ENCODE data around the gene DCTN3. TPM values are rescaled to one million over a fixed set of nuclear protein-coding genes. Genes with fewer than 3 reads are reported as not detected.

Gene DCTN3
- total and polyA plus RNA-seq, 10 of the 15 experiments (the other 5 are each of a cell fraction or from before 2014, with no cell fraction given) = 19.0 to 120 (median 71.8) TPM

- no peak for FAIRE-seq
- DNase-seq (ENCODE audit: low read depth, low spot score) = no peak
- CTCF ChIA-PET = interaction anchor here (1.2 to 1.7 kb wide), 4 partner anchors 12 to 259 kb away, joined by 3 to 7 read pairs (median 4); no protein-coding TSS in a partner anchor
- no peak for TF ChIP-seq FOXK2 (IDR thresholded peaks at IDR 0.05)
- TF ChIP-seq RELA (IDR thresholded peaks at IDR 0.05; ENCODE audit: borderline replicate concordance, partially characterized antibody) = no peak
- no peak for TF ChIP-seq FOXM1 (IDR thresholded peaks at IDR 0.05; ENCODE audit: low read depth, low read length)
- no peak for TF ChIP-seq BHLHE40 (IDR thresholded peaks at IDR 0.05; ENCODE audit: borderline replicate concordance in 1 of 2, low read depth in 2 of 2, low read length in 1 of 2)
- no peak for TF ChIP-seq CHD1 (IDR thresholded peaks at IDR 0.05; ENCODE audit: low read depth, low read length)
- no peak for TF ChIP-seq NR2C2 (IDR thresholded peaks at IDR 0.05; ENCODE audit: borderline replicate concordance, control insufficient read depth, insufficient read length, low read depth)
- TF ChIP-seq, protein P1, sequence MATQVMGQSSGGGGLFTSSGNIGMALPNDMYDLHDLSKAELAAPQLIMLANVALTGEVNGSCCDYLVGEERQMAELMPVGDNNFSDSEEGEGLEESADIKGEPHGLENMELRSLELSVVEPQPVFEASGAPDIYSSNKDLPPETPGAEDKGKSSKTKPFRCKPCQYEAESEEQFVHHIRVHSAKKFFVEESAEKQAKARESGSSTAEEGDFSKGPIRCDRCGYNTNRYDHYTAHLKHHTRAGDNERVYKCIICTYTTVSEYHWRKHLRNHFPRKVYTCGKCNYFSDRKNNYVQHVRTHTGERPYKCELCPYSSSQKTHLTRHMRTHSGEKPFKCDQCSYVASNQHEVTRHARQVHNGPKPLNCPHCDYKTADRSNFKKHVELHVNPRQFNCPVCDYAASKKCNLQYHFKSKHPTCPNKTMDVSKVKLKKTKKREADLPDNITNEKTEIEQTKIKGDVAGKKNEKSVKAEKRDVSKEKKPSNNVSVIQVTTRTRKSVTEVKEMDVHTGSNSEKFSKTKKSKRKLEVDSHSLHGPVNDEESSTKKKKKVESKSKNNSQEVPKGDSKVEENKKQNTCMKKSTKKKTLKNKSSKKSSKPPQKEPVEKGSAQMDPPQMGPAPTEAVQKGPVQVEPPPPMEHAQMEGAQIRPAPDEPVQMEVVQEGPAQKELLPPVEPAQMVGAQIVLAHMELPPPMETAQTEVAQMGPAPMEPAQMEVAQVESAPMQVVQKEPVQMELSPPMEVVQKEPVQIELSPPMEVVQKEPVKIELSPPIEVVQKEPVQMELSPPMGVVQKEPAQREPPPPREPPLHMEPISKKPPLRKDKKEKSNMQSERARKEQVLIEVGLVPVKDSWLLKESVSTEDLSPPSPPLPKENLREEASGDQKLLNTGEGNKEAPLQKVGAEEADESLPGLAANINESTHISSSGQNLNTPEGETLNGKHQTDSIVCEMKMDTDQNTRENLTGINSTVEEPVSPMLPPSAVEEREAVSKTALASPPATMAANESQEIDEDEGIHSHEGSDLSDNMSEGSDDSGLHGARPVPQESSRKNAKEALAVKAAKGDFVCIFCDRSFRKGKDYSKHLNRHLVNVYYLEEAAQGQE (IDR thresholded peaks at IDR 0.05; ENCODE audit: low read depth, low read length) = no peak
- no peak for TF ChIP-seq NFYB (IDR thresholded peaks at IDR 0.05; ENCODE audit: insufficient read depth, low read depth, low read length)
- no peak for TF ChIP-seq MYC (IDR thresholded peaks at IDR 0.05; ENCODE audit: insufficient read depth, insufficient read length, insufficient replicate concordance, low read length, severe bottlenecking)
- TF ChIP-seq IRF4 (IDR thresholded peaks at IDR 0.05; ENCODE audit: low read depth, low read length) = no peak
- TF ChIP-seq USF1 (IDR thresholded peaks at IDR 0.05; ENCODE audit: borderline replicate concordance, extremely low read length, insufficient read depth, low read depth, low read length) = no peak
- TF ChIP-seq, protein P2, sequence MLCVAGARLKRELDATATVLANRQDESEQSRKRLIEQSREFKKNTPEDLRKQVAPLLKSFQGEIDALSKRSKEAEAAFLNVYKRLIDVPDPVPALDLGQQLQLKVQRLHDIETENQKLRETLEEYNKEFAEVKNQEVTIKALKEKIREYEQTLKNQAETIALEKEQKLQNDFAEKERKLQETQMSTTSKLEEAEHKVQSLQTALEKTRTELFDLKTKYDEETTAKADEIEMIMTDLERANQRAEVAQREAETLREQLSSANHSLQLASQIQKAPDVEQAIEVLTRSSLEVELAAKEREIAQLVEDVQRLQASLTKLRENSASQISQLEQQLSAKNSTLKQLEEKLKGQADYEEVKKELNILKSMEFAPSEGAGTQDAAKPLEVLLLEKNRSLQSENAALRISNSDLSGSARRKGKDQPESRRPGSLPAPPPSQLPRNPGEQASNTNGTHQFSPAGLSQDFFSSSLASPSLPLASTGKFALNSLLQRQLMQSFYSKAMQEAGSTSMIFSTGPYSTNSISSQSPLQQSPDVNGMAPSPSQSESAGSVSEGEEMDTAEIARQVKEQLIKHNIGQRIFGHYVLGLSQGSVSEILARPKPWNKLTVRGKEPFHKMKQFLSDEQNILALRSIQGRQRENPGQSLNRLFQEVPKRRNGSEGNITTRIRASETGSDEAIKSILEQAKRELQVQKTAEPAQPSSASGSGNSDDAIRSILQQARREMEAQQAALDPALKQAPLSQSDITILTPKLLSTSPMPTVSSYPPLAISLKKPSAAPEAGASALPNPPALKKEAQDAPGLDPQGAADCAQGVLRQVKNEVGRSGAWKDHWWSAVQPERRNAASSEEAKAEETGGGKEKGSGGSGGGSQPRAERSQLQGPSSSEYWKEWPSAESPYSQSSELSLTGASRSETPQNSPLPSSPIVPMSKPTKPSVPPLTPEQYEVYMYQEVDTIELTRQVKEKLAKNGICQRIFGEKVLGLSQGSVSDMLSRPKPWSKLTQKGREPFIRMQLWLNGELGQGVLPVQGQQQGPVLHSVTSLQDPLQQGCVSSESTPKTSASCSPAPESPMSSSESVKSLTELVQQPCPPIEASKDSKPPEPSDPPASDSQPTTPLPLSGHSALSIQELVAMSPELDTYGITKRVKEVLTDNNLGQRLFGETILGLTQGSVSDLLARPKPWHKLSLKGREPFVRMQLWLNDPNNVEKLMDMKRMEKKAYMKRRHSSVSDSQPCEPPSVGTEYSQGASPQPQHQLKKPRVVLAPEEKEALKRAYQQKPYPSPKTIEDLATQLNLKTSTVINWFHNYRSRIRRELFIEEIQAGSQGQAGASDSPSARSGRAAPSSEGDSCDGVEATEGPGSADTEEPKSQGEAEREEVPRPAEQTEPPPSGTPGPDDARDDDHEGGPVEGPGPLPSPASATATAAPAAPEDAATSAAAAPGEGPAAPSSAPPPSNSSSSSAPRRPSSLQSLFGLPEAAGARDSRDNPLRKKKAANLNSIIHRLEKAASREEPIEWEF (IDR thresholded peaks at IDR 0.05; ENCODE audit: insufficient replicate concordance, low read depth, low read length) = no peak
- TF ChIP-seq IKZF1 (conservative IDR thresholded peaks at IDR 0.05) = no peak
- no peak for TF ChIP-seq HCFC1 (IDR thresholded peaks at IDR 0.05; ENCODE audit: low read length)
These were observed 26.1 kb downstream of the DCTN3 start for GRCh38 chr9:34594177-34594576.

More at GRCh38 chr9:34594177-34594576, 26.1 kb downstream of the DCTN3 start:
- Histone ChIP-seq H3K9ac (ENCODE audit: control insufficient read depth, insufficient read depth, low read length) (no peak overlapping the region), H3K9me3 (replicated peaks; ENCODE audit: control insufficient read depth, insufficient read depth, low read length) (no peaks in the 10 kb centered on the region), H3K4me3 (no peak overlapping the region), H3K79me2 (ENCODE audit: control insufficient read depth, insufficient read depth, low read length) (no peaks in the 10 kb centered on the region), H3K4me2 (ENCODE audit: control insufficient read depth, insufficient read depth) (no peak overlapping the region), H3K4me1 (ENCODE audit: control insufficient read depth, insufficient read depth, low read length) (peaks cover 2% of the 10 kb centered on the region; the same call in 1 of the 2 replicates), H3K36me3 (ENCODE audit: control insufficient read depth in 2 of 2, insufficient read depth in 2 of 2, low read length in 1 of 2) (no peaks in the 10 kb centered on the region), H3K27me3 (replicated peaks in 1 of 2; ENCODE audit: control insufficient read depth in 2 of 2, insufficient read depth in 2 of 2, low read length in 1 of 2) (peaks cover 23 to 29% of the 10 kb centered on the region in 2 experiments), H4K20me1 (ENCODE audit: control insufficient read depth, insufficient read depth) (0 out of 2 replicates have a peak, but pooled peaks cover 6% of the 10 kb centered on the region), H3K27ac (ENCODE audit: control insufficient read depth, insufficient read depth) (no peak overlapping the region), H2AFZ (ENCODE audit: control insufficient read depth, low read depth, low read length) (no peak overlapping the region)
- intact Hi-C loops (cut with micrococcal nuclease; ENCODE audit: unreplicated experiment) = no loop called here
- RAD21 ChIA-PET (ENCODE audit: unreplicated experiment) = interaction anchor here (0.6 kb wide), 1 partner anchor 56 kb away, joined by 3 read pairs; no protein-coding TSS in a partner anchor
- in situ Hi-C loops (cut with MboI) = loop anchor here (5.0 kb wide), 1 partner anchor 48 kb away; no protein-coding TSS in a partner anchor
- SMC1A ChIA-PET (ENCODE audit: uncharacterized antibody, unreplicated experiment) = interaction anchor here (1.5 kb wide), 1 partner anchor 40 kb away, joined by 3 read pairs; no protein-coding TSS in a partner anchor
- no peak for ATAC-seq
- POLR2A ChIA-PET = interaction anchor here (0.6 kb wide), 1 partner anchor 533 kb away, joined by 4 read pairs; no protein-coding TSS in a partner anchor
- WGBS (ENCODE audit: insufficient coverage, insufficient replicate concordance, low lambda C conversion rate, missing lambda C conversion rate) = 2% methylated on average over 9 of the region's 9 CpGs
- BruUV-seq (replicated peaks) = no TSS peak

Measured in GM12878 (cell line).